Measurements from ENCODE around the gene BAIAP2L2.

- TF ChIP-seq EZH2 (IDR thresholded peaks at IDR 0.05) (no peak), POLR2AphosphoS5 (IDR thresholded peaks at IDR 0.05; ENCODE audit: borderline replicate concordance, low read depth, low read length) (no peak), FOXP2 (optimal IDR thresholded peaks at IDR 0.05; ENCODE audit: control extremely low read depth, extremely low read length, insufficient read depth) (no peak)
These were observed 1.5 kb upstream of the BAIAP2L2 start for GRCh38 chr22:38111925-38112355.

Measured in SK-N-MC (cell line).